Measurements from ENCODE around the gene LTN1.
A peak's percentile ranks its signal among the peaks of the same experiment; 100 is the strongest.

LTN1 gene, protein sequence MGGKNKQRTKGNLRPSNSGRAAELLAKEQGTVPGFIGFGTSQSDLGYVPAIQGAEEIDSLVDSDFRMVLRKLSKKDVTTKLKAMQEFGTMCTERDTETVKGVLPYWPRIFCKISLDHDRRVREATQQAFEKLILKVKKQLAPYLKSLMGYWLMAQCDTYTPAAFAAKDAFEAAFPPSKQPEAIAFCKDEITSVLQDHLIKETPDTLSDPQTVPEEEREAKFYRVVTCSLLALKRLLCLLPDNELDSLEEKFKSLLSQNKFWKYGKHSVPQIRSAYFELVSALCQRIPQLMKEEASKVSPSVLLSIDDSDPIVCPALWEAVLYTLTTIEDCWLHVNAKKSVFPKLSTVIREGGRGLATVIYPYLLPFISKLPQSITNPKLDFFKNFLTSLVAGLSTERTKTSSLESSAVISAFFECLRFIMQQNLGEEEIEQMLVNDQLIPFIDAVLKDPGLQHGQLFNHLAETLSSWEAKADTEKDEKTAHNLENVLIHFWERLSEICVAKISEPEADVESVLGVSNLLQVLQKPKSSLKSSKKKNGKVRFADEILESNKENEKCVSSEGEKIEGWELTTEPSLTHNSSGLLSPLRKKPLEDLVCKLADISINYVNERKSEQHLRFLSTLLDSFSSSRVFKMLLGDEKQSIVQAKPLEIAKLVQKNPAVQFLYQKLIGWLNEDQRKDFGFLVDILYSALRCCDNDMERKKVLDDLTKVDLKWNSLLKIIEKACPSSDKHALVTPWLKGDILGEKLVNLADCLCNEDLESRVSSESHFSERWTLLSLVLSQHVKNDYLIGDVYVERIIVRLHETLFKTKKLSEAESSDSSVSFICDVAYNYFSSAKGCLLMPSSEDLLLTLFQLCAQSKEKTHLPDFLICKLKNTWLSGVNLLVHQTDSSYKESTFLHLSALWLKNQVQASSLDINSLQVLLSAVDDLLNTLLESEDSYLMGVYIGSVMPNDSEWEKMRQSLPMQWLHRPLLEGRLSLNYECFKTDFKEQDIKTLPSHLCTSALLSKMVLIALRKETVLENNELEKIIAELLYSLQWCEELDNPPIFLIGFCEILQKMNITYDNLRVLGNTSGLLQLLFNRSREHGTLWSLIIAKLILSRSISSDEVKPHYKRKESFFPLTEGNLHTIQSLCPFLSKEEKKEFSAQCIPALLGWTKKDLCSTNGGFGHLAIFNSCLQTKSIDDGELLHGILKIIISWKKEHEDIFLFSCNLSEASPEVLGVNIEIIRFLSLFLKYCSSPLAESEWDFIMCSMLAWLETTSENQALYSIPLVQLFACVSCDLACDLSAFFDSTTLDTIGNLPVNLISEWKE (N-terminal part only)

DNA sequence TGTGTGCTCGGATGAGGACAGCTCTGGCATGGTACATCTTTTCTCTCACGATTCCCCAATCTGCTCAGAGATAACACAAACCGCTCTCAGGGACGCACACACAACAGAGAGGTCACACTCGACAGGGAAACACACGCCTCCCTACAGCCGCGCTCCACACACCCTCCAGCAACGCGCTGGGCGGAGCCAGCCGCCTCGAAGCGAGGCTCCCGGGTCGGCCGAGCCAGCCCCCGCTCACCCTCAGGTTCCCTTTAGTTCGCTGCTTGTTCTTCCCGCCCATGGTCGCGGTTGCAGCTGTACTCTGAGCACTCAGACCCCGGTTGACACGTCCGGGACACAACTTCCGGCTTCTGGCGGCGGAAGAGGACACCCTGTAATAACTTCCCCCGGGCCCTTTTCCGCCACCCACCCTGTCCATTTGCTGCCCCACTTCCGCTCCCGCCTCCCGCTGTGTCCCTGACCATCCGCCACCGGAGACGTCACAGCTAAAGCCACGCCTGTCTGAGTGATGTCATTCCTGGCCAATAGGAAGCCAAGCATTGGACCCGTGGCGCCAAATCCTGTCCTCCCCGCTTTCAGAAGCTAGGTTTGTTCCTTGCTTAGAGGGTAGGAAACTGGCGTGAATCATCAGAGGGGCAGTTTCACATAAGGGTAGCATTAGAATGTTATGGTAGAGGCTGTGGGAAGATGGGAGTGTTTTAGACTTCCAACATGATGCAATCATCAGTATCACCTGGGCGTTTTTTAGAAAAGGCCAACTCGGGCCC lies at the start of gene LTN1:
Gene LTN1 (minus strand): TSS at position 352 of the 767 bp plus-strand sequence. CDS start 72 bp downstream, at position 280.
- TF ChIP-seq CTCF (IDR thresholded peaks at IDR 0.05; ENCODE audit: low read depth, low read length, missing control alignments) = no peak
- peak within 1 kb of the TSS; percentile 66 for H3K4me3 ChIP-seq (ENCODE audit: low read depth, low read length)
- peak; percentile 99 for DNase-seq (ENCODE audit: low read depth)

DNA sequence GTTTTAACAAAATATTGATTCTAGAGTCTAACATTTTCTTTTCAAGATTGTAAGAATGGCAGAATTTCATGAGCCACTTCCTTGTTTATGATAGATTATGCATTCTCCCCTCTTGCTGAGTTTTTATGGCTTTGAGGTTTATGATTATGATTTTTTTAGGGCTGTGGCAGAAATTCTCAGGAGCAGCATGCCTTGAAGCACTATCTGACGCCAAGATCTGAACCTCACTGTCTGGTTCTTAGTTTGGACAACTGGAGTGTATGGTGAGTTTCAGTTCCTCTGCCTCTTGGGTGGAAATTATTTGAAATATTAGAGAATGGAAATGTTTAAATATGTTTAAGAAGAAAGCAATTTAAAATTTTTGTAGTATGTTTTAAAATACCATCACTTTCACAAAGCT lies 42.0 kb upstream of the LTN1 start:
- no peak overlapping the region for H3K4me3 ChIP-seq (ENCODE audit: low read depth, low read length)
- DNase-seq (ENCODE audit: low read depth) = no peak
- no peak for TF ChIP-seq CTCF (IDR thresholded peaks at IDR 0.05; ENCODE audit: low read depth, low read length, missing control alignments)

DNA sequence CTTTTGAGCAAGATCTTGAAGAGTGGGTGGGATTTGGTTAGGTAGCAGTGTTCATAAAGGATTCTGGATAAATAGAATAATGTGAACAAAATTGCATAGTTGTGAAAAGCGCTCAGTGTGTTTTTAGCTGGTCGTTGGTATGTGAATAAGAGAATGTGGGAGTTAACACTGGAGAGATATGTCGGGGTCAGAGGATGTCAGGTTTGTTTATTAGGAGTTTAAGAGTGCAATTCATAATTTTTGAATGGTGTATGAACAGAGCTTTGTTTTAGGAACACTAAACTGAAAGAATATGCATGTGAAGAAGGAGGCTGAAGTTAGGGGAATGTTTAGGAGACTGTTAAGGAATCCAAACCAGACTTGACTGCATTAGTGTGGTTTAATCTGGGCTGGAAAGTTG lies 41.2 kb upstream of the LTN1 start:
- TF ChIP-seq CTCF (IDR thresholded peaks at IDR 0.05; ENCODE audit: low read depth, low read length, missing control alignments) = no peak
- H3K4me3 ChIP-seq (ENCODE audit: low read depth, low read length) = no peak overlapping the region
- DNase-seq (ENCODE audit: low read depth) = no peak

DNA sequence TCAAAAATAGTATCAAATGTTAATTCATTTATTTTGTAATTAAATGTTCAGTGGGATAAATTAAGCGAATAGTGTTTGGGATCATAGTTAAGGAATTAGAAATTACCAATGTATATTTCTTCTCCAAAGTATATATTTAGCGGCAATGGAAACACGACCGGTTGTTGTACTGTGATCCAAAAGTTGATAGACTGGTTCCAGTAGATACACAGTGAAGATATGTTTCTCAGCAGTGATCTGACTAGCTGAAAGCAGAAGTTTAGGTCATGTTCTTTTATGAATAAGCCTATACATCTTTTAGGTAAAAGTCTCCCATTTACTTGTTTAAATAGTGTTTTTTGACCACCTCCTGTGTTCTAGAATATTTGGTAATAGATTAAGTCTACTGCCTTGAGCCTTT lies 40.6 kb upstream of the LTN1 start:
- no peak overlapping the region for H3K4me3 ChIP-seq (ENCODE audit: low read depth, low read length)
- no peak for TF ChIP-seq CTCF (IDR thresholded peaks at IDR 0.05; ENCODE audit: low read depth, low read length, missing control alignments)
- no peak for DNase-seq (ENCODE audit: low read depth)

GRCh38 chr21:29030909-29031308 lies 38.2 kb upstream of the LTN1 start:
- H3K4me3 ChIP-seq (ENCODE audit: low read depth, low read length) = no peak overlapping the region
- DNase-seq (ENCODE audit: low read depth) = no peak
- no peak for TF ChIP-seq CTCF (IDR thresholded peaks at IDR 0.05; ENCODE audit: low read depth, low read length, missing control alignments)

GRCh38 chr21:29029524-29029923 lies 36.8 kb upstream of the LTN1 start:
- DNase-seq (ENCODE audit: low read depth) = no peak

More at GRCh38 chr21:29029524-29029923, 36.8 kb upstream of the LTN1 start:
- H3K4me3 ChIP-seq (ENCODE audit: low read depth, low read length) = no peak overlapping the region
- TF ChIP-seq CTCF (IDR thresholded peaks at IDR 0.05; ENCODE audit: low read depth, low read length, missing control alignments) = no peak

Measured in GM12864 (cell line).